ENCODE results near the gene ZMYND8.

Gene ZMYND8

GRCh38 chr20:47201074-47201730, 155.3 kb downstream of the ZMYND8 start:
- Histone ChIP-seq H4K20me1 (ENCODE audit: insufficient read depth, low read length) (no peaks in the 10 kb centered on the region), H3K36me3 (ENCODE audit: insufficient read depth, low read length) (no peaks in the 10 kb centered on the region), H3K27me3 (ENCODE audit: insufficient read depth, low read length, poor library complexity) (no peaks in the 10 kb centered on the region), H3K27ac (ENCODE audit: low read length) (no peak overlapping the region), H3K9ac (ENCODE audit: low read depth, low read length) (no peak overlapping the region), H2AFZ (ENCODE audit: low read depth, low read length) (no peak overlapping the region), H3K4me1 (ENCODE audit: insufficient read depth, low read length) (peaks cover 4% of the 10 kb centered on the region), H3K9me3 (ENCODE audit: insufficient read depth, low read length, severe bottlenecking) (no peaks in the 10 kb centered on the region), H3K79me2 (ENCODE audit: insufficient read depth, low read length) (no peaks in the 10 kb centered on the region), H3K4me3 (ENCODE audit: low read depth in 1 of 2, low read length in 2 of 2) (no peak overlapping the region), H3K4me2 (ENCODE audit: insufficient read depth, low read length) (no peak overlapping the region)
- DNase-seq, result no peak
- no peak for TF ChIP-seq CTCF (IDR thresholded peaks at IDR 0.05; ENCODE audit: borderline replicate concordance, extremely low read depth, low read length, poor library complexity, severe bottlenecking)
- TF ChIP-seq EZH2 (IDR thresholded peaks at IDR 0.05; ENCODE audit: borderline replicate concordance, low read depth, low read length, severe bottlenecking), result no peak
- no peak for ATAC-seq (ENCODE audit: insufficient read depth, low read depth)

- no peak overlapping the region for H3K4me2 ChIP-seq (ENCODE audit: insufficient read depth, low read length)
- no peaks in the 10 kb centered on the region for H3K36me3 ChIP-seq (ENCODE audit: insufficient read depth, low read length)
- H3K27ac ChIP-seq (ENCODE audit: low read length), result no peak overlapping the region
- no peak for ATAC-seq (ENCODE audit: insufficient read depth, low read depth)
- DNase-seq, result no peak
- no peaks in the 10 kb centered on the region for H3K27me3 ChIP-seq (ENCODE audit: insufficient read depth, low read length, poor library complexity)
- H3K4me3 ChIP-seq (ENCODE audit: low read depth in 1 of 2, low read length in 2 of 2), result no peak overlapping the region
- H3K4me1 ChIP-seq (ENCODE audit: insufficient read depth, low read length), result peaks cover 4% of the 10 kb centered on the region
- no peaks in the 10 kb centered on the region for H3K9me3 ChIP-seq (ENCODE audit: insufficient read depth, low read length, severe bottlenecking)
- no peaks in the 10 kb centered on the region for H3K79me2 ChIP-seq (ENCODE audit: insufficient read depth, low read length)
- H2AFZ ChIP-seq (ENCODE audit: low read depth, low read length), result no peak overlapping the region
- H3K9ac ChIP-seq (ENCODE audit: low read depth, low read length), result no peak overlapping the region
- no peaks in the 10 kb centered on the region for H4K20me1 ChIP-seq (ENCODE audit: insufficient read depth, low read length)
- no peak for TF ChIP-seq EZH2 (IDR thresholded peaks at IDR 0.05; ENCODE audit: borderline replicate concordance, low read depth, low read length, severe bottlenecking)
- no peak for TF ChIP-seq CTCF (IDR thresholded peaks at IDR 0.05; ENCODE audit: borderline replicate concordance, extremely low read depth, low read length, poor library complexity, severe bottlenecking)
Observed at GRCh38 chr20:47198996-47199552, 157.4 kb downstream of the ZMYND8 start.

- no peak overlapping the region for H3K27ac ChIP-seq (ENCODE audit: low read length)
- H3K4me1 ChIP-seq (ENCODE audit: insufficient read depth, low read length), result peaks cover 4% of the 10 kb centered on the region
- no peak for DNase-seq
- no peaks in the 10 kb centered on the region for H3K79me2 ChIP-seq (ENCODE audit: insufficient read depth, low read length)
- no peak overlapping the region for H2AFZ ChIP-seq (ENCODE audit: low read depth, low read length)
- H3K4me3 ChIP-seq (ENCODE audit: low read depth in 1 of 2, low read length in 2 of 2), result no peak overlapping the region
- no peaks in the 10 kb centered on the region for H3K27me3 ChIP-seq (ENCODE audit: insufficient read depth, low read length, poor library complexity)
- no peak overlapping the region for H3K4me2 ChIP-seq (ENCODE audit: insufficient read depth, low read length)
- TF ChIP-seq CTCF (IDR thresholded peaks at IDR 0.05; ENCODE audit: borderline replicate concordance, extremely low read depth, low read length, poor library complexity, severe bottlenecking) (no peak), EZH2 (IDR thresholded peaks at IDR 0.05; ENCODE audit: borderline replicate concordance, low read depth, low read length, severe bottlenecking) (no peak)
- ATAC-seq (ENCODE audit: insufficient read depth, low read depth), result no peak
- H4K20me1 ChIP-seq (ENCODE audit: insufficient read depth, low read length), result no peaks in the 10 kb centered on the region
- H3K9ac ChIP-seq (ENCODE audit: low read depth, low read length), result no peak overlapping the region
- H3K36me3 ChIP-seq (ENCODE audit: insufficient read depth, low read length), result no peaks in the 10 kb centered on the region
- no peaks in the 10 kb centered on the region for H3K9me3 ChIP-seq (ENCODE audit: insufficient read depth, low read length, severe bottlenecking)
Observed at GRCh38 chr20:47198254-47198671, 158.2 kb downstream of the ZMYND8 start.

Data from DND-41 (cell line).